AG04449 (cell line): Measurements from ENCODE around the gene TMEM271.
"Not testable (repeated sequence)": the region's sequence is repeated elsewhere in the genome, so short reads cannot be mapped to it uniquely, and the experiment has no call there.

Source experiments
- CTCF ChIA-PET: fragments of 350-600 bp; formaldehyde crosslinking; extraction: SDS; loops from one replicate; lab custom pipeline; 2021; ENCODE audit warnings: antibody characterized with exemption; lab: Yijun Ruan, JAX
- POLR2A ChIA-PET: fragments of 400-600, 350-600 bp; formaldehyde crosslinking; extraction: SDS; loops from one replicate; lab custom pipeline; 2020; ENCODE audit warnings: antibody characterized with exemption, inconsistent platforms; lab: Yijun Ruan, JAX
- DNase-seq: peaks from one replicate; pipeline ENCODE4 v3.0.0-alpha.2; 2010; ENCODE audit warnings: low read depth, low spot score
- H3K4me3 ChIP-seq: 2 replicates; pipeline ENCODE4 v1.5.1; 2011; ENCODE audit warnings: low read depth, mild to moderate bottlenecking, control low read depth, low read length
- TF ChIP-seq, protein P1 (sequence below): IDR thresholded peaks from one replicate; pipeline ENCODE4 v1.5.1; 2011; ENCODE audit warnings: mild to moderate bottlenecking, moderate library complexity, low read length, control low read depth, inconsistent platforms; ENCODE audit not compliant: insufficient read depth; ENCODE audit errors: missing control alignments

TMEM271 gene

DNA sequence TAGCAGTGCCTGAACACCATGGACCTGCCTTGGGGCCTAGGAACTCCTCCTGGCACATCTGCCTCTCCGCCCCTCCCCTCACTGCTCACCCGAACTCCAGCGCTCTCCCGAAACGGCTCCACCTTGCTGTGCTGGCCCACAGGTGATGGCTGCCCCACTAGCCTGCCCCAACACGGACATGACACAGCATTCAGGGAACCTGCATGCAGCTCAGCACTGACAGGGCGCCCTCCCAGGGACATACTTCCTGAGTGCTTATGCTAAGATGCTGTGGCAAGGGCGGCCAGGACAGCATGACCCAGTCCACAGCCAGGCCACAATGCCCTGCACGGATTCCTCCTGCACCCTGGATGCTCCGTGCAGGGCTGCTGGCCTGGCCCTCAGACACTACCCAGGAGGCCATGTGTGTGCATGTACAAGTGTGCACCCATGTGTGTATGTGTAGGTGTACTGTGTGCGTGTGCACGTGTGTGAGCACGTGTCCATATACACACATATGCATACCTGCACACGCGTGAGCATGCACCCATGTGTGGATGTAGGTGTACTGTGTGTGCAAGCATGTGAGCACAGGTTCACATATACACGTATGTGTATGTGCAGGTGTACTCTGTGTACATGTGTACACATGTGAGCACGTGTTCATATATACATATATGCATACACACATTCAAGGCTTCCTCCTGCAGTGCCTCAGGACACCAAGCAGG lies 6.0 kb downstream of the TMEM271 start:
- ChIA-PET CTCF (no interaction called here), POLR2A (no interaction called here)
- H3K4me3 ChIP-seq = no peak overlapping the region
- DNase-seq = no peak
- TF ChIP-seq, protein P1, sequence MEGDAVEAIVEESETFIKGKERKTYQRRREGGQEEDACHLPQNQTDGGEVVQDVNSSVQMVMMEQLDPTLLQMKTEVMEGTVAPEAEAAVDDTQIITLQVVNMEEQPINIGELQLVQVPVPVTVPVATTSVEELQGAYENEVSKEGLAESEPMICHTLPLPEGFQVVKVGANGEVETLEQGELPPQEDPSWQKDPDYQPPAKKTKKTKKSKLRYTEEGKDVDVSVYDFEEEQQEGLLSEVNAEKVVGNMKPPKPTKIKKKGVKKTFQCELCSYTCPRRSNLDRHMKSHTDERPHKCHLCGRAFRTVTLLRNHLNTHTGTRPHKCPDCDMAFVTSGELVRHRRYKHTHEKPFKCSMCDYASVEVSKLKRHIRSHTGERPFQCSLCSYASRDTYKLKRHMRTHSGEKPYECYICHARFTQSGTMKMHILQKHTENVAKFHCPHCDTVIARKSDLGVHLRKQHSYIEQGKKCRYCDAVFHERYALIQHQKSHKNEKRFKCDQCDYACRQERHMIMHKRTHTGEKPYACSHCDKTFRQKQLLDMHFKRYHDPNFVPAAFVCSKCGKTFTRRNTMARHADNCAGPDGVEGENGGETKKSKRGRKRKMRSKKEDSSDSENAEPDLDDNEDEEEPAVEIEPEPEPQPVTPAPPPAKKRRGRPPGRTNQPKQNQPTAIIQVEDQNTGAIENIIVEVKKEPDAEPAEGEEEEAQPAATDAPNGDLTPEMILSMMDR = no peak

- no peak overlapping the region for H3K4me3 ChIP-seq
- TF ChIP-seq, protein P1 = no peak
- ChIA-PET POLR2A (no interaction called here), CTCF (no interaction called here)
- no peak for DNase-seq
Measured at GRCh38 chr4:568962-569361, 7.1 kb downstream of the TMEM271 start.

- POLR2A ChIA-PET = no interaction called here
- no peak overlapping the region for H3K4me3 ChIP-seq
- TF ChIP-seq, protein P1 = no peak
- DNase-seq = no peak
- CTCF ChIA-PET = no interaction called here
Measured at GRCh38 chr4:568351-568652, 7.8 kb downstream of the TMEM271 start.

- ChIA-PET POLR2A (no interaction called here), CTCF (no interaction called here)
- TF ChIP-seq, protein P1 = no peak
- no peak for DNase-seq
- no peak overlapping the region for H3K4me3 ChIP-seq
Measured at GRCh38 chr4:567457-568350, 8.4 kb downstream of the TMEM271 start.

DNA sequence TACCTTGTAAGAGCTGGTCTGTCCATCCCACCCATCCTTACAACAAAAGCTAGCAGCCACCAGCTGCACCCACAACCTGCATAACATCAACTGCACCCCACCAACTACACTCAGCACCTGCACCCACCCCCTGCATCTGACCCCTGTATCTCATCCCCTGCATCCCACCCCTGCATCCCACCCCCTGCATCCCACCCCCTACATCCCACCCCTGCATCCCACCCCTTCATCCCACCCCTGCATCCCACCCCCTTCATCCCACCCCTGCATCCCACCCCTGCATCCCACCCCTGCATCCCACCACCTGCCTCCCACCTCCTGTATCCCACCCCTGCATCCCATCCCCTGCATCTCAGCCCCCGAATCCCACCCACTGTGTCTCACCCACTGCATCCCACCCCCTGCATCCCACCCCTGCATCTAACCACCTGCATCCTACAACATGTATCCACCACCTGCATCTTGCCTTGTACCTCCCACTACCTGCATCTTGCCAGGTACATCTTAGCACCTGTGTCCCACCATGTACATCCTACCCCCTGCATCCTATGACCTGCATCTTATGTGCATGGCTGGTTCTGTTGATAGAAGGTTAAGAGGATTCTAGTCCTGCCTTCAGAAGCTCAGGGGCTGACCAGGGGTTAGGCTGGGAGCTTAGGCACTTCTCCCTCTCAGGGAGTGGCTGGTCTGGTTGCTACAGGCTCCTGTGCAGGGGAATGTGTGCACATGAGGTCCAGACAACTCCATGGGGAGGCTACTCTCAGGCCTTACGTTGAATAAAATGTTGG lies 9.4 kb downstream of the TMEM271 start:
- no peak for DNase-seq
- no peak overlapping the region for H3K4me3 ChIP-seq
- POLR2A ChIA-PET = no interaction called here
- CTCF ChIA-PET = no interaction called here
- TF ChIP-seq, protein P1 = no peak

DNA sequence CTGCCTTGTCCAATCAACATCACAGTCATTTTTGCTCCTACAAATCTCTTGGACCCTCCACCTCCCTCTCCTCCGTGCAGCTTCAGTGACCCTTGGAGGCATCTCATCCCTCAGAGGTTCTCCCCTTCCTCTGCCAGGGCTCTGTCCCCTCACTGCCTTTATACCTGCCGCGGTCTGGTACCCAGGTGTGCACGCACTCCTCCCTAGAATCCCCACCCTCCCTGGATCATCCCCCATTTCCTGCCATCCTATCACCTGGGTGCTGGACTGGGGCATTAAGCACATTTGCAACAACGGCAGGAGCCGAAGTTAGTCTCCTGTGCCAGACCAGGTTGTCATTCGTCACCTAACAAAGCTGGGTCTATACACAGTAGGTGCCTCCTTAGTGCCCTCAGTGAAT lies 10.1 kb downstream of the TMEM271 start:
- ChIA-PET POLR2A (no interaction called here), CTCF (no interaction called here)
- H3K4me3 ChIP-seq = no peak overlapping the region
- TF ChIP-seq, protein P1 = no peak
- DNase-seq = no peak

GRCh38 chr4:565614-566013 lies 10.5 kb downstream of the TMEM271 start:
- H3K4me3 ChIP-seq, DNase-seq, CTCF ChIA-PET, POLR2A ChIA-PET: not testable (repeated sequence)

DNA sequence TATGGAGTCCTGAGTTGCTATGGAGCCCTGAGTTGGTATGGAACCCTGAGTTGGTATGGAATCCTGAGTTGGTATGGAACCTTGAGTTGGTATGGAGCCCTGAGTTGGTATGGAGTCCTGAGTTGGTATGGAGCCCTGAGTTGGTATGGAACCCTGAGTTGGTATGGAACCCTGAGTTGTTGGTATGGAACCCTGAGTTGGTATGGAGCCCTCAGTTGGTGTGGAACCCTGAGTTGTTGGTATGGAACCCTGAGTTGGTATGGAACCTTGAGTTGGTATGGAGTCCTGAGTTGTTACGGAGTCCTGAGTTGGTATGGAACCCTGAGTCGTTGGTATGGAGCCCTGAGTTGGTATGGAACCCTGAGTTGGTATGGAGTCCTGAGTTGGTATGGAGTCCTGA lies 13.6 kb downstream of the TMEM271 start:
- CTCF ChIA-PET, H3K4me3 ChIP-seq, POLR2A ChIA-PET, DNase-seq: not testable (repeated sequence)
